ENCODE results near the gene CDK1.
A peak's percentile ranks its signal among the peaks of the same experiment; 100 is the strongest.

Gene CDK1

GRCh38 chr10:60778214-60778970 lies at the start of gene CDK1:
Gene CDK1, plus strand, starts transcription at chr10:60778478. Its CDS starts 1,688 bp downstream, at chr10:60780166.
- DNase-seq (ENCODE audit: low spot score), result peak; percentile 95
- Histone ChIP-seq H3K27ac (no peak within 1 kb of the TSS), H3K4me3 (peak within 1 kb of the TSS; percentile 71)
- no peak for TF ChIP-seq CTCF (IDR thresholded peaks at IDR 0.05)

GRCh38 chr10:60729106-60729505 lies 49.2 kb upstream of the CDK1 start:
- no peak for TF ChIP-seq CTCF (IDR thresholded peaks at IDR 0.05)
- H3K4me3 ChIP-seq, result no peak overlapping the region
- H3K27ac ChIP-seq, result no peak overlapping the region
- DNase-seq (ENCODE audit: low spot score), result no peak

GRCh38 chr10:60731134-60731885 lies 47.0 kb upstream of the CDK1 start:
- Histone ChIP-seq H3K4me3 (peak overlapping the region; percentile 72), H3K27ac (peak overlapping the region in 1 of 2 donors; percentile 29)
- TF ChIP-seq CTCF (IDR thresholded peaks at IDR 0.05), result no peak
- no peak for DNase-seq (ENCODE audit: low spot score)

GRCh38 chr10:60732198-60732806 lies 46.0 kb upstream of the CDK1 start:
- no peak for TF ChIP-seq CTCF (IDR thresholded peaks at IDR 0.05)
- H3K27ac ChIP-seq, result peak overlapping the region in 1 of 2 donors; percentile 80

GRCh38 chr10:60732807-60733516 lies 45.3 kb upstream of the CDK1 start:
- DNase-seq (ENCODE audit: low spot score), result no peak
- Histone ChIP-seq H3K4me3 (peak overlapping the region; percentile 72), H3K27ac (peak overlapping the region; percentile 32 to 80)
- TF ChIP-seq CTCF (IDR thresholded peaks at IDR 0.05), result no peak

More at GRCh38 chr10:60732198-60732806, 46.0 kb upstream of the CDK1 start:
- DNase-seq (ENCODE audit: low spot score), result no peak
- H3K4me3 ChIP-seq, result peak overlapping the region; percentile 72

GRCh38 chr10:60733517-60733822 lies 44.8 kb upstream of the CDK1 start:
- TF ChIP-seq CTCF (IDR thresholded peaks at IDR 0.05), result no peak
- peak overlapping the region; percentile 32 to 80 for H3K27ac ChIP-seq
- no peak for DNase-seq (ENCODE audit: low spot score)
- peak overlapping the region; percentile 72 for H3K4me3 ChIP-seq
